HepG2 (cell line): ENCODE data around the gene TUG1.

Source experiments
- CTCF ChIP-seq: sonication (generic); formaldehyde crosslinking; IDR thresholded peaks from 2 replicates; pipeline ENCODE4 v1.5.0; 2020; ENCODE audit warnings: mild to moderate bottlenecking, missing genetic modification reagents, moderate library complexity
- HINFP ChIP-seq: sonication (generic); formaldehyde crosslinking; IDR thresholded peaks from 2 replicates; pipeline ENCODE4 v1.4.0; 2020; ENCODE audit warnings: low read depth, mild to moderate bottlenecking, missing genetic modification reagents
- MAFG ChIP-seq: sonication (generic); formaldehyde crosslinking; IDR thresholded peaks from 2 replicates; pipeline ENCODE4 v1.5.1; 2020; ENCODE audit warnings: mild to moderate bottlenecking, missing genetic modification reagents
- MAFK ChIP-seq, 2 experiments: IDR thresholded peaks in 1 of 2; conservative IDR thresholded peaks in 1 of 2; 2 replicates each; pipeline ENCODE4 v1.6.1; 2011; ENCODE audit warnings: improper control_type of control experiment in 2 of 2, low read length in 2 of 2
- NR2F1 ChIP-seq, 2 experiments: fragments of 450-650 bp in 1 of 2; formaldehyde crosslinking in 1 of 2; IDR thresholded peaks; 2 replicates each; pipeline versions ENCODE4 v1.5.0 to v1.6.1; 2016 to 2020; ENCODE audit warnings: mild to moderate bottlenecking in 1 of 2, missing compliant biosample characterization in 1 of 2, missing genetic modification reagents in 1 of 2, moderate library complexity in 1 of 2
- POLR2A ChIP-seq, 2 experiments: IDR thresholded peaks; 2 replicates each; pipeline ENCODE4 v1.6.1; 2011; ENCODE audit warnings: low read depth in 2 of 2, low read length in 2 of 2, mild to moderate bottlenecking in 1 of 2, moderate library complexity in 1 of 2; ENCODE audit not compliant: insufficient read depth in 1 of 2
- REST ChIP-seq, 2 experiments: IDR thresholded peaks; 2 replicates each; pipeline ENCODE4 v1.6.1; 2011 to 2012; ENCODE audit warnings: low read length in 2 of 2, borderline replicate concordance in 1 of 2, low read depth in 1 of 2, mild to moderate bottlenecking in 1 of 2, moderate library complexity in 1 of 2
- TAF1 ChIP-seq: sonication (generic); formaldehyde crosslinking; IDR thresholded peaks from 2 replicates; pipeline ENCODE4 v1.4.0; 2020; ENCODE audit warnings: missing genetic modification reagents
- ZNF232 ChIP-seq: sonication (generic); formaldehyde crosslinking; IDR thresholded peaks from 2 replicates; pipeline ENCODE4 v1.4.0; 2020; ENCODE audit warnings: missing genetic modification reagents, borderline replicate concordance
- ZNF441 ChIP-seq: sonication (generic); formaldehyde crosslinking; IDR thresholded peaks from 2 replicates; pipeline ENCODE4 v1.7.0; 2021; ENCODE audit warnings: missing genetic modification reagents, borderline replicate concordance
- ZNF749 ChIP-seq: sonication (generic); formaldehyde crosslinking; IDR thresholded peaks from 2 replicates; pipeline ENCODE4 v1.8.0; 2022; ENCODE audit warnings: mild to moderate bottlenecking, missing genetic modification reagents, moderate library complexity, borderline replicate concordance
- ZSCAN21 ChIP-seq: sonication (generic); formaldehyde crosslinking; IDR thresholded peaks from 2 replicates; pipeline ENCODE4 v1.8.0; 2022; ENCODE audit warnings: mild to moderate bottlenecking, missing genetic modification reagents, moderate library complexity, borderline replicate concordance

- TF ChIP-seq REST (IDR thresholded peaks at IDR 0.05; ENCODE audit: borderline replicate concordance in 1 of 2, low read depth in 1 of 2, low read length in 2 of 2) (no peak), CTCF (CRISPR knock-in tag) (no peak), ZNF232 (CRISPR knock-in tag) (no peak), HINFP (CRISPR knock-in tag) (no peak), ZNF441 (CRISPR knock-in tag) (no peak), MAFG (no peak), TAF1 (CRISPR knock-in tag) (no peak), ZNF749 (CRISPR knock-in tag) (no peak), POLR2A (IDR thresholded peaks at IDR 0.05; ENCODE audit: insufficient read depth in 1 of 2, low read depth in 2 of 2, low read length in 2 of 2) (no peak), MAFK (conservative IDR thresholded peaks at IDR 0.05 in 1 of 2, IDR thresholded peaks at IDR 0.05 in 1 of 2; ENCODE audit: low read length in 2 of 2) (no peak), ZSCAN21 (no peak), NR2F1 (CRISPR knock-in tag; IDR thresholded peaks at IDR 0.05) (no peak)
Measured at GRCh38 chr22:30944986-30945385, 24.1 kb upstream of the TUG1 start.
